CD4-positive, alpha-beta memory T cell (primary cell): ENCODE data around the gene SHE. TPM values are rescaled to one million over a fixed set of nuclear protein-coding genes. Genes with fewer than 3 reads are reported as not detected.
A peak's percentile ranks its signal among the peaks of the same experiment; 100 is the strongest.

Experiments
- CTCF ChIA-PET: fragments of 350-600 bp; sonication (Branson Sonifier 250); formaldehyde crosslinking; loops from one replicate; lab custom pipeline; 2021; ENCODE audit warnings: inconsistent platforms; ENCODE audit not compliant: partially characterized antibody; lab: Charles Lee
- POLR2A ChIA-PET: fragments of 350-600 bp; sonication (Branson Sonifier 250); formaldehyde crosslinking; loops from one replicate; lab custom pipeline; 2021; ENCODE audit not compliant: partially characterized antibody; lab: Charles Lee
- DNase-seq, 5 donors: peaks; one replicate each; pipeline versions ENCODE4 v3.0.0 to v3.0.0-alpha.2; 2020 to 2022; ENCODE audit warnings: mixed read lengths in 1 of 5
- H3K27ac ChIP-seq: one replicate; pipeline ENCODE4 v1.7.0; 2013; ENCODE audit warnings: low read depth, low read length
- H3K27me3 ChIP-seq: 2 replicates; pipeline ENCODE4 v1.7.0; 2013; ENCODE audit warnings: mild to moderate bottlenecking, low read length, moderate library complexity; ENCODE audit not compliant: insufficient read depth
- H3K36me3 ChIP-seq: 2 replicates; pipeline ENCODE4 v1.7.0; 2013; ENCODE audit warnings: mild to moderate bottlenecking, low read length, moderate library complexity; ENCODE audit not compliant: insufficient read depth
- H3K4me1 ChIP-seq: 2 replicates; pipeline ENCODE4 v1.7.0; 2013; ENCODE audit warnings: mild to moderate bottlenecking, low read length, moderate library complexity; ENCODE audit not compliant: insufficient read depth
- H3K4me3 ChIP-seq, 2 donors: one replicate each; pipeline ENCODE4 v1.7.0; 2013; ENCODE audit warnings: low read length in 2 of 2, mild to moderate bottlenecking in 1 of 2
- H3K9me3 ChIP-seq, 2 donors: one replicate each; pipeline ENCODE4 v1.7.0; 2013; ENCODE audit warnings: low read length in 2 of 2, control low read depth in 1 of 2; ENCODE audit not compliant: control insufficient read depth in 1 of 2
- H3K27ac Mint-ChIP-seq, 7 donors: one replicate each; pipeline ENCODE4 v1.8.0; 2020 to 2021; ENCODE audit warnings: mixed read lengths in 7 of 7, mild to moderate bottlenecking in 6 of 7, inconsistent platforms in 3 of 7, moderate library complexity in 3 of 7
- H3K27me3 Mint-ChIP-seq, 2 donors: one replicate each; pipeline ENCODE4 v1.8.0; 2020 to 2021; ENCODE audit warnings: mixed read lengths in 2 of 2
- H3K36me3 Mint-ChIP-seq, 2 donors: one replicate each; pipeline ENCODE4 v1.8.0; 2020 to 2021; ENCODE audit warnings: mixed read lengths in 2 of 2, inconsistent platforms in 1 of 2, mild to moderate bottlenecking in 1 of 2
- H3K4me1 Mint-ChIP-seq, 4 donors: one replicate each; pipeline ENCODE4 v1.8.0; 2020 to 2021; ENCODE audit warnings: mixed read lengths in 4 of 4, mild to moderate bottlenecking in 1 of 4
- H3K4me3 Mint-ChIP-seq, 8 donors: one replicate each; pipeline ENCODE4 v1.8.0; 2020 to 2021; ENCODE audit warnings: mixed read lengths in 8 of 8, mild to moderate bottlenecking in 7 of 8, moderate library complexity in 6 of 8, inconsistent platforms in 3 of 8
- H3K9me3 Mint-ChIP-seq, 8 donors: one replicate each; pipeline ENCODE4 v1.8.0; 2020 to 2021; ENCODE audit warnings: mixed read lengths in 8 of 8, mild to moderate bottlenecking in 5 of 8, inconsistent platforms in 3 of 8, moderate library complexity in 1 of 8
- intact Hi-C: fragments of 100-400 bp; cut with micrococcal nuclease; formaldehyde crosslinking; loops from one replicate; pipeline ENCODE4 v1.15.1; 2023
- polyA plus RNA-seq, 2 donors: library from polyadenylated mRNA; unstranded; fragments of 300-500 nt; fragmentation: Illumina TruSeq; gene quantifications; one replicate each; pipeline ENCODE4 v1.2.3, GENCODE V29; 2021
- total RNA-seq, 2 experiments: library from RNA; stranded (reverse); gene quantifications; one replicate each; pipeline ENCODE4 v1.2.3, GENCODE V29; 2021

The SHE gene
- total RNA-seq: not detected
- polyA plus RNA-seq: not detected

DNA sequence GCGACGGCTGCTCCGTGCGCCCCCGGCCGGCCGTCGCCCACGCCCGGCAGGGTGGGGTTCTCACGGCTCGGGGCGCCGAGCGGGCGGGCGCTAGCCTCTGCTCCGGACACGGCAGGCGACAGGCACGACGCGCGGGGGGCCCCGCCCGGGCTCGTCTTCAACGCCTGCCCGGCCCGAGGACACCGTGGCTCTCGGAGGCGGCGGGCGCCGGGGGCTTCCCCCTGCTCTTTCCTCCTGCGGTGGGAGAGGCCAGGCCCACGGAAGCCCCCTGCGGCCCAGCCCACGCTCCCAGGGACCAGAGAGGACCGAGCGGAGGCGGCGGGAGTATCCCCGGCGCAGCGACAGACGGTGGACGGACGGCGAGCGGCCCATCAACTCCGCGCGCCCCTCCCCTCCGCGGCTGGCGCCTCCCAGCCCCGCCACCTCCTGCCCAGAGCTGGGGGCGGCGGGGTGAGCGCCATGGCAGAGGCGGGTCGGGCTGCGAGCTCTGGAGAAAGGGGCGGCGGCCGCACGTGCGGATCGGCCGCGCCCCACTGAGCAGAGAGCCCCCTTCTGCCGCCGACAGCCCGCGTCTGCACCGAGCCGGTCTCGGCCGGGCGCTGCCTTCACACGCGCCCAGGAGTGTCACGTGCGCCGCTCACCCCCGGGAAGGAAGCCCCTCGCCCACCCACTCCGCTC, at the start of gene SHE, which contains the start of gene TDRD10:
Gene SHE (minus strand): TSS at position 347 of the 678 bp plus-strand sequence. CDS start 386 bp downstream, outside the sequence.
Gene TDRD10 (plus strand): TSS at position 154 of the 678 bp plus-strand sequence. CDS start 4,685 bp downstream, outside the sequence.
- Mint-ChIP-seq H3K27ac (no peak within 1 kb of the TSS), H3K27me3 (peaks cover 36 to 38% of the 10 kb centered on the region in 2 donors), H3K36me3 (no peaks in the 10 kb centered on the region), H3K4me3 (peak within 1 kb of the TSS; percentile 39 to 77 (median 67)), H3K9me3 (peaks cover 0 to 6% (median under 1%) of the 10 kb centered on the region in 8 donors), H3K4me1 (peaks cover under 1 to 9% (median 3%) of the 10 kb centered on the region in 4 donors)
- Histone ChIP-seq H3K27me3 (peaks cover 20% of the 10 kb centered on the region), H3K4me1 (peaks cover 7% of the 10 kb centered on the region), H3K4me3 (no peak within 1 kb of the TSS), H3K36me3 (no peaks in the 10 kb centered on the region), H3K9me3 (no peaks in the 10 kb centered on the region), H3K27ac (no peak within 1 kb of the TSS)
- DNase-seq: peak in 1 of 5 donors; percentile 8
- intact Hi-C loops: no loop called here
- ChIA-PET POLR2A (no interaction called here), CTCF (interaction anchor here (1.6 kb wide), 1 partner anchor 35 kb away, joined by 3 read pairs; no protein-coding TSS in a partner anchor)

DNA sequence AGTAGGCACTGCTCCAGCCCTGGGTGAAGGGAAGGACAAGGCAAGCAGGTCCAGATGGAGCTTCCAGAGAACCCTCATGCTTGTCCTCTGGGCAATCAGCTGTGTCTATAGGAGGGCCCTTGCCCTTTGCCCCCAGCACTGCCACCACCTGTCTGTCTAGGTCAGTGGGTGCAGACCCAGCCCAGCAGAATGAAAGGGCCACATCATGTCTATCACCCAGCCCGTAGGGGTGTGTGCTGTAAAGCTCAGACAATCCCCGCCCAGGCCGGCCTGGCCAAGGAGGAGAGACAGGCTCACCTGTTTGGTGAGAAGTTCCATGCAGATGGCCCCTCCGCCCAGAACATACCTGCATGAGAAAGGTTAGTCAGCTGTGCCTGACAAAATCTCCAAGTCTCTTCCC, 49.3 kb upstream of the SHE start:
- peak overlapping the region in 1 of 7 donors; percentile 60 for H3K27ac Mint-ChIP-seq
- no peak overlapping the region for H3K4me3 Mint-ChIP-seq
- ChIA-PET POLR2A (interaction anchor here (1.6 kb wide), 1 partner anchor 24 kb away, joined by 3 read pairs; no protein-coding TSS in a partner anchor), CTCF (interaction anchor here (1.6 kb wide), 1 partner anchor 72 kb away, joined by 5 read pairs; no protein-coding TSS in a partner anchor)
- peaks cover 66 to 77% of the 10 kb centered on the region in 2 donors for H3K36me3 Mint-ChIP-seq
- peaks cover 17 to 48% (median 27%) of the 10 kb centered on the region in 4 donors for H3K4me1 Mint-ChIP-seq
- Histone ChIP-seq H3K4me3 (no peak overlapping the region), H3K36me3 (peaks cover 78% of the 10 kb centered on the region), H3K4me1 (peaks cover 26% of the 10 kb centered on the region), H3K27me3 (no peaks in the 10 kb centered on the region), H3K9me3 (no peaks in the 10 kb centered on the region), H3K27ac (no peak overlapping the region)
- intact Hi-C loops: loop anchor here (10.0 kb wide), 1 partner anchor 227 kb away; the partner anchor contains the start of genes AQP10 and ATP8B2
- no peaks in the 10 kb centered on the region for H3K27me3 Mint-ChIP-seq
- H3K9me3 Mint-ChIP-seq: no peaks in the 10 kb centered on the region
- no peak for DNase-seq

DNA sequence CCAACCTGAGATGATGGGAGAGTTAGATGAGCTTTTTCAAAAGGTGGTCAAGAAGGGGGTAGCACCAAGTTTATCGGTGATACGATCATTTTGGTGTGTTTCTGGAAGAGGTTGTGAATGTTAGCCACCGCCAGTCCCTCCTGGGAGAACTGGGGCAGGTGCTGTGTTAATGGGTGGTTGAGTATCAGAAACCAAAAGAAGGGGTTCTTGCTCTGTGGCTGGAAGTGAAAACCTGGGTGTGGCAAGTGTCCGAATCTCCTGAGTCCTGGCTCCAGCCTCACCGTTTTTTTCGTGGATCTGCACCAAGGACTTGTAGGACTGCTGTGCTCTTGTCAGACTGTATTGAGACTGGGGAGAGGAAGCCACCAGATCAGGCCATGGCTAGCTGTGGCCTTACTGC, 48.4 kb upstream of the SHE start:
- Mint-ChIP-seq H3K4me1 (peaks cover 10 to 40% (median 22%) of the 10 kb centered on the region in 4 donors), H3K27me3 (no peaks in the 10 kb centered on the region), H3K27ac (peak overlapping the region in 1 of 7 donors; percentile 2), H3K9me3 (no peaks in the 10 kb centered on the region), H3K36me3 (peaks cover 62 to 73% of the 10 kb centered on the region in 2 donors), H3K4me3 (no peak overlapping the region)
- no peak for DNase-seq
- ChIA-PET CTCF (interaction anchor here (1.6 kb wide), 1 partner anchor 71 kb away, joined by 5 read pairs; no protein-coding TSS in a partner anchor), POLR2A (interaction anchor here (1.6 kb wide), 1 partner anchor 24 kb away, joined by 3 read pairs; no protein-coding TSS in a partner anchor)
- intact Hi-C loops: loop anchor here (10.0 kb wide), 1 partner anchor 226 kb away; the partner anchor contains the start of genes AQP10 and ATP8B2
- Histone ChIP-seq H3K4me3 (no peak overlapping the region), H3K27ac (no peak overlapping the region), H3K4me1 (peaks cover 18% of the 10 kb centered on the region), H3K27me3 (no peaks in the 10 kb centered on the region), H3K36me3 (peaks cover 72% of the 10 kb centered on the region), H3K9me3 (no peaks in the 10 kb centered on the region)

DNA sequence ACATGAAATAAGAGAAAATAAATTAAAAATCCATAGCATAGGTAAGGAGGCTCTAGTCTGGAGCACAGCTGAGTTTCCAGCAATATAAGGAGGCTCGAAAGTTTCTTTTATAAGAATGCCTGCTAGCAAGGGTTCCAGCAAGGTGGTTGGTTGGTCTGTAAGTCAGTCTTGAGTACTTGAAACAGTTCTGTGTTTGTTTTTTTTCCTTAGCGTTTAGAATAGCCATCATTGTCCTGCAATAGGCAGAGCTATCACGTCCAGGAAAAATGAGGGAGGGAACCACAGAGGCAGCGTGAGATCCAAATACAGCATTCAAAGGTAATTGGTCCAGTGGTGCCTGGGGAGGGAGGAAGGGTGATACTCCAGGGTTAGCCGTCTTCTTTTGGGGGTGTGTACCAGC, 47.9 kb upstream of the SHE start:
- peaks cover 56 to 67% of the 10 kb centered on the region in 2 donors for H3K36me3 Mint-ChIP-seq
- no peaks in the 10 kb centered on the region for H3K27me3 ChIP-seq
- no peak overlapping the region for H3K4me3 ChIP-seq
- H3K4me1 ChIP-seq: peaks cover 13% of the 10 kb centered on the region
- intact Hi-C loops: loop anchor here (10.0 kb wide), 1 partner anchor 225 kb away; the partner anchor contains the start of genes AQP10 and ATP8B2
- peak overlapping the region in 2 of 7 donors; percentile 26 to 90 for H3K27ac Mint-ChIP-seq
- H3K27me3 Mint-ChIP-seq: no peaks in the 10 kb centered on the region
- ChIA-PET POLR2A (interaction anchor here (1.0 kb wide), 1 partner anchor 8 kb away, joined by 3 read pairs; no protein-coding TSS in a partner anchor), CTCF (interaction anchor here (2.4 kb wide), 1 partner anchor 70 kb away, joined by 13 read pairs; no protein-coding TSS in a partner anchor)
- peaks cover 10 to 37% (median 18%) of the 10 kb centered on the region in 4 donors for H3K4me1 Mint-ChIP-seq
- H3K9me3 Mint-ChIP-seq: no peaks in the 10 kb centered on the region
- no peak for DNase-seq
- H3K36me3 ChIP-seq: peaks cover 66% of the 10 kb centered on the region
- no peaks in the 10 kb centered on the region for H3K9me3 ChIP-seq
- no peak overlapping the region for H3K4me3 Mint-ChIP-seq
- no peak overlapping the region for H3K27ac ChIP-seq

DNA sequence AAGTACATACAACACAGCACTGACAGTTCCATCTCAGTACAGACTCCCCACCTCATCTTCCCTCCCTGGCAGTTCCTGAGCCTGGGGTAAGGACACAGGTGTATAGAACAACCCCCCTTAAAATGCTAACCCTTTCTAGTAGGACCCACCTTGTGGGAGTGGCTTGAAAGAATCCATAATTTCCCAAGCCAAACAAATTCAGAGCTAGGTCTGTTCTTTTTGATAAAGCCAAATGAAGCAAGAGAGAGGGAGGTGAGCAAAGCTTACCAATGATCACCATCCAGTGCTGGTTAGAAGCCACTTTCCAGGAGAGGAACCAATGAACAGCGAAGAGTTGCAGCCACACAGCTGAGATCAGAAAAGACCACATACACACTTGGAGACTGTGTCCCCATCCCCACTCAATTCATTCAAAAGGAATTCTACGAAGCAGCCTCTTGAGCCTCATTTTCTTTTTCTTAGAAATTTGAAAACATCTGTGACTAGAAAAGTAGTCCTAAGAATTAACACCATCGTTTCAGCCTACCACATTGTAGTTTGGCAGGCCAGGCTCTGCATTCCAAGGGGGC, 47.1 kb upstream of the SHE start:
- H3K9me3 ChIP-seq: no peaks in the 10 kb centered on the region
- CTCF ChIA-PET: interaction anchor here (0.7 to 2.4 kb wide), 3 partner anchors 70 to 329 kb away, joined by 3 to 13 read pairs (median 3); no protein-coding TSS in a partner anchor
- no peak overlapping the region for H3K4me3 ChIP-seq
- Mint-ChIP-seq H3K27me3 (no peaks in the 10 kb centered on the region), H3K9me3 (no peaks in the 10 kb centered on the region), H3K27ac (peak overlapping the region in 4 of 7 donors; percentile 22 to 53 (median 36)), H3K4me3 (no peak overlapping the region), H3K36me3 (peaks cover 49 to 59% of the 10 kb centered on the region in 2 donors), H3K4me1 (peaks cover 7 to 31% (median 16%) of the 10 kb centered on the region in 4 donors)
- intact Hi-C loops: no loop called here
- H3K36me3 ChIP-seq: peaks cover 59% of the 10 kb centered on the region
- peaks cover 13% of the 10 kb centered on the region for H3K4me1 ChIP-seq
- H3K27ac ChIP-seq: no peak overlapping the region
- H3K27me3 ChIP-seq: no peaks in the 10 kb centered on the region
- peak in 1 of 5 donors; percentile 17 for DNase-seq
- POLR2A ChIA-PET: interaction anchor here (1.0 kb wide), 1 partner anchor 9 kb away, joined by 3 read pairs; no protein-coding TSS in a partner anchor

DNA sequence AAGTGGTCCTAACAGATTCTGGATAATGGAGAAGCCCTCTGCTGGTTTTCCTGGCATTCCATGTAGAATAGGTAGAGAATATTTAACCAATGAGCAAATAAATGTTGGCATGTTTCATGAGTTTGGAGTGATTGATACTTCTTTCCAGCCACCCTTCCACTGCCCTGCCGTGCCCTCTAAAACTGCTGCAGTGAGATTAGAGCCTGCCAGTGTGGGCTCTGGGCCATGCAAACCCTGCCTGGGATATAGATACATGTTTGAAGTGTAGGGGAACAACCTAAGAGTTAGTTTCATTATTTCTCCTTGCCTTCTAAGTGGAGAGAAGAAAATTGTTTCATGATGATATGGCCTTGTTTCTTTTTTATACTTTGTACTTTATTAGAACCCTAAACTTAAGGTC, 45.8 kb upstream of the SHE start:
- Mint-ChIP-seq H3K9me3 (no peaks in the 10 kb centered on the region), H3K4me3 (no peak overlapping the region), H3K36me3 (peaks cover 39 to 47% of the 10 kb centered on the region in 2 donors), H3K4me1 (peaks cover 7 to 21% (median 14%) of the 10 kb centered on the region in 4 donors), H3K27me3 (no peaks in the 10 kb centered on the region), H3K27ac (peak overlapping the region in 4 of 7 donors; percentile 34 to 65 (median 48))
- Histone ChIP-seq H3K4me3 (no peak overlapping the region), H3K27me3 (no peaks in the 10 kb centered on the region), H3K4me1 (peaks cover 13% of the 10 kb centered on the region), H3K27ac (no peak overlapping the region), H3K36me3 (peaks cover 46% of the 10 kb centered on the region), H3K9me3 (no peaks in the 10 kb centered on the region)
- POLR2A ChIA-PET: no interaction called here
- intact Hi-C loops: no loop called here
- DNase-seq: peak in 1 of 5 donors; percentile 9
- CTCF ChIA-PET: interaction anchor here (1.0 to 2.4 kb wide), 2 partner anchors 68 to 212 kb away, joined by 3 to 13 read pairs; no protein-coding TSS in a partner anchor
